Common myeloid progenitor, CD34-positive (primary cell): ENCODE measurements around the gene CACNA1D.

ENCODE experiments used
- CTCF ChIA-PET: fragments of 350-600 bp; sonication (Branson Sonifier 250); formaldehyde crosslinking; loops from one replicate; lab custom pipeline; 2021; ENCODE audit warnings: antibody characterized with exemption; lab: Charles Lee
- POLR2A ChIA-PET: fragments of 350-600 bp; sonication (Branson Sonifier 250); formaldehyde crosslinking; loops from one replicate; lab custom pipeline; 2021; ENCODE audit warnings: antibody characterized with exemption; lab: Charles Lee
- DNase-seq, 3 donors: peaks; one replicate each; pipeline versions ENCODE4 v3.0.0 to v3.0.0-alpha.2; 2013
- H3K27ac ChIP-seq, 2 experiments: 1 replicate in 1 of 2; 2 replicates in 1 of 2; pipeline ENCODE4 v1.7.0; 2013; ENCODE audit warnings: inconsistent platforms in 2 of 2, low read length in 2 of 2, mild to moderate bottlenecking in 2 of 2, low read depth in 1 of 2, moderate library complexity in 1 of 2; ENCODE audit not compliant: severe bottlenecking in 2 of 2, insufficient read depth in 1 of 2, poor library complexity in 1 of 2
- H3K27me3 ChIP-seq, 5 experiments: replicated peaks in 2 of 5; 1 replicate in 3 of 5; 2 replicates in 2 of 5; pipeline versions ENCODE4 v1.6.1 to v1.7.0; 2013; ENCODE audit warnings: low read length in 4 of 5, mild to moderate bottlenecking in 2 of 5, moderate library complexity in 2 of 5, inconsistent platforms in 1 of 5; ENCODE audit not compliant: insufficient read depth in 5 of 5, control insufficient read depth in 4 of 5
- H3K36me3 ChIP-seq, 4 experiments: 1 replicate in 2 of 4; 2 replicates in 2 of 4; pipeline versions ENCODE4 v1.6.1 to v1.7.0; 2013; ENCODE audit warnings: low read length in 3 of 4, control low read depth in 1 of 4, mild to moderate bottlenecking in 1 of 4; ENCODE audit not compliant: control insufficient read depth in 4 of 4, insufficient read depth in 4 of 4
- H3K4me1 ChIP-seq, 4 experiments: 1 replicate in 3 of 4; 2 replicates in 1 of 4; pipeline versions ENCODE4 v1.6.1 to v1.7.1; 2013; ENCODE audit warnings: low read length in 3 of 4, mild to moderate bottlenecking in 3 of 4, control low read depth in 1 of 4, inconsistent platforms in 1 of 4, moderate library complexity in 1 of 4; ENCODE audit not compliant: control insufficient read depth in 4 of 4, insufficient read depth in 4 of 4; ENCODE audit errors: control extremely low read depth in 1 of 4
- H3K4me3 ChIP-seq, 7 experiments: 1 replicate in 4 of 7; 2 replicates in 3 of 7; pipeline versions ENCODE4 v1.5.1 to v1.7.0; 2013; ENCODE audit warnings: mild to moderate bottlenecking in 7 of 7, low read length in 6 of 7, moderate library complexity in 6 of 7, inconsistent platforms in 2 of 7, low read depth in 2 of 7, control low read depth in 1 of 7; ENCODE audit not compliant: insufficient read depth in 4 of 7, control insufficient read depth in 1 of 7; ENCODE audit errors: extremely low read depth in 1 of 7
- H3K9me3 ChIP-seq, 5 experiments: 1 replicate in 4 of 5; 2 replicates in 1 of 5; pipeline versions ENCODE4 v1.6.1 to v1.7.1; 2013; ENCODE audit warnings: low read length in 4 of 5, mild to moderate bottlenecking in 2 of 5, inconsistent platforms in 1 of 5, low read depth in 1 of 5, moderate library complexity in 1 of 5; ENCODE audit not compliant: control insufficient read depth in 4 of 5, insufficient read depth in 2 of 5; ENCODE audit errors: control extremely low read depth in 1 of 5
- WGBS: methylation state at CpG from one replicate; pipeline ENCODE4 v1.1.5; 2013; ENCODE audit not compliant: insufficient coverage; 5-methylcytosine and 5-hydroxymethylcytosine counted together

CACNA1D gene

DNA sequence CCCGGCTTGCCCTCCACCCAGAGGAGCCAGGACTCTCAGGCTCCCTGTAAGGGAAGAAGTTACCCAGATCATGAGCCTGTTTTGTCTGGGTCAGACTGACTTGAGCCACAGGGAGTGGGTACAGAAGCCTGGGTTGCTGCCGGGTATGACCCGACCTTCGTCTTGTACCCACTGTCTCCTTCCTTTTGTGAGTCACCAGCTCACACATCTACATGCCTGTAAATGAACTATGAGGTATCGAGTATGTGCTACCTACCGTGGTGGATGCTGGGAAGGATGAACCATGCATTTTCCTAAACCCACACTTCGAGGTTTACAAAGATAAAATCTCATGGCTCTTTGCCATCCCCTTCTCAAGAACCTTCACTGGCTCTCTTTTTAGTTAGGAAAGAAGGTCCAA, 56.9 kb downstream of the CACNA1D start:
- ChIA-PET CTCF (no interaction called here), POLR2A (no interaction called here)
- H3K4me1 ChIP-seq: no peaks in the 10 kb centered on the region
- no peak overlapping the region for H3K27ac ChIP-seq
- no peaks in the 10 kb centered on the region for H3K36me3 ChIP-seq
- H3K9me3 ChIP-seq: no peaks in the 10 kb centered on the region
- H3K4me3 ChIP-seq: no peak overlapping the region
- DNase-seq: no peak
- H3K27me3 ChIP-seq: peaks cover 0 to 1% (median 0%) of the 10 kb centered on the region in 5 experiments
- 60% methylated on average over 4 of the region's 7 CpGs for WGBS

DNA sequence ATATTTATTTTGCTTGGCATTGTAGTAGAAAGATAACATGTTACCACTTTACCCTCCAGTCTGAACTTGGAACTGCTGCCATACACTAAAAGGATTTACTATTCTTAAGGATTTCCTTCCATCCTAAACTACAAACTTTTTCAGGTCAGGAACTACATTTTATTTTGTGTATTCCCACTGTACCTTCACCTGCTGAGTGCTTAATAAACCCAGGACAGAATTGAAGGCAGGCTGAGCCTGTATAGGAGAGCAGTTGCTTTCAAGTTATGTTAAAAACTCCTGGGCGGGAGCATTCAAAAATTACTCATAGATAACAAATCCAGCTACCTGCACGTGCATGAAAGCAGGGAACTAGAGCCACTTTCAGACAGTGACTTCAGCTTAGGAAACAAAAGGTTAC, 58.3 kb downstream of the CACNA1D start:
- Histone ChIP-seq H3K4me3 (no peak overlapping the region), H3K27ac (no peak overlapping the region), H3K9me3 (no peaks in the 10 kb centered on the region), H3K4me1 (no peaks in the 10 kb centered on the region), H3K36me3 (no peaks in the 10 kb centered on the region), H3K27me3 (peaks cover 0 to 1% (median 0%) of the 10 kb centered on the region in 5 experiments)
- DNase-seq: no peak
- ChIA-PET CTCF (no interaction called here), POLR2A (no interaction called here)
- WGBS: 100% methylated on average over 1 of the region's 2 CpGs

DNA sequence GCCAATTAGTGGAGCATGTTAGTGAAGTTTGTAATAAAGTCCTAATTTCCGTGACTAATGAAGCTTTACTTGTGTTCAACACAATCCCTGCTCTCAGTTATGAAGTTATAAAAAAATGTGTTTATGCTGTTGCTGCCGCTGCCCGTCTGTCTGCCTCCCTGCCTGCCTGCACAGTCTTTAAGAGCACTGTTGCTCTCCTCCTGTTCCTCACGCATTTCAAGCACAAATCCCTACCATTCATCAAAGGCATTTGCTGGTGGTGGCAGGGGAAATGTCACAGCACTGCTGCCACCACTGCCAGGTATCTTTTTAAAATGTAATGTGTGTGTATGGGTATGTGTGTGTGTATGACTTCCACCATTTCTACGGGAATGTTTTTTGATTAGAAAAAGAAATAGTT, 58.8 kb downstream of the CACNA1D start:
- Histone ChIP-seq H3K4me1 (no peaks in the 10 kb centered on the region), H3K36me3 (no peaks in the 10 kb centered on the region), H3K27me3 (peaks cover 0 to 1% (median 0%) of the 10 kb centered on the region in 5 experiments), H3K27ac (no peak overlapping the region), H3K9me3 (no peaks in the 10 kb centered on the region), H3K4me3 (no peak overlapping the region)
- POLR2A ChIA-PET: no interaction called here
- WGBS: no CpG with 5 or more reads among the region's 5 CpGs
- no peak for DNase-seq
- CTCF ChIA-PET: no interaction called here

DNA sequence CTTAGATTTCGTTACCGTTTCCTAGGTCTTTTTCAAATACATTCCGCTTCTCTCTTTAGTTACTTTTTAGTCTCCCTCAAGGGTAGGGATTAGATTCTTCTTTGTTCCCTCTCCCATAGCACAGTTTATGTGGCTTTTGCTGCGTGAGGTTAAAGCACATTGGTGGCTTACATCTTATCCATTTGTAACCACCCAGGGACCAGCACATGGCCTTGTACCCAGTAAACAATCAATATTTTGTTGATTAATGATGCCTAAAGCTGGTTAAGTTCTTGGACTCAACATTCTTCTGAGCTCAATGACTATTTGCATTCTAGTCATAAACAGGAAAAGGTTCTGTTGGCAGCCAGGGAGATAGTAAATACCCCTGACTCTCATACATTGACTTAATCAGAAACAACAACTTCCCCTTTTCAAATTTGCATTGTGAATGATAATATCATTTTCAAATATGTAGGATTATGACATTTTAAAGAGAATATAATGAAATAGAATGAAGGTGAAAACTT, 60.2 kb downstream of the CACNA1D start:
- POLR2A ChIA-PET: no interaction called here

DNA sequence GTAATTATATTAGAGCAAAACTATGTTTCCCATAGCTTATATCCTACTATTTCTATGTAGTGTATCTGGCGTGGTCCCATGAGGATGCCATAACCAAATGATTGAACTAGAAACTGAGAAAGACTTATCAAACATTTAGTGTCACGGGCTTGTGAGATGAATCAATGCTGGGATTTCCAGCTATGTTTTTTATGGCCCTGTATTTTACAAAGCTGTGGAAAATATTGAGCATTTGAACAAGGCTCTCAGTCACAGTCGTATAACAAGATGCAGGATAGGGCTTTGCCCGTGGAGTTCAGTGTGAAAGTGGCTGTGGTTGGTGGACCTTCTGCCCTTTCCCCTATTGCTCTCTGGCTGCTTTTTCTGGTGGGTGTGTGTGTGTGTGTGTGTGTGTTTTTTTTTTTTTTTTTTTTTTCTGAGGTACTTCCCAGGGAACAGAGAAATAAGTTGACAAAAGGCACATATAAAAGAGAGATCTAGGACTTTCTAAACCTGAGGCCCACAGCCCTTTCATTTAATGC, 60.7 kb downstream of the CACNA1D start:
- no peak overlapping the region for H3K27ac ChIP-seq
- no peaks in the 10 kb centered on the region for H3K36me3 ChIP-seq
- no peak overlapping the region for H3K4me3 ChIP-seq
- POLR2A ChIA-PET: no interaction called here
- H3K27me3 ChIP-seq: peaks cover 0 to 1% (median 0%) of the 10 kb centered on the region in 5 experiments
- WGBS: 100% methylated on average over 1 of the region's 4 CpGs
- H3K9me3 ChIP-seq: peaks cover 0 to 10% (median 0%) of the 10 kb centered on the region in 5 experiments
- DNase-seq: no peak
- no peaks in the 10 kb centered on the region for H3K4me1 ChIP-seq
- CTCF ChIA-PET: no interaction called here

More for the DNA sequence above, 60.2 kb downstream of the CACNA1D start:
- Histone ChIP-seq H3K36me3 (no peaks in the 10 kb centered on the region), H3K27me3 (peaks cover 0 to 1% (median 0%) of the 10 kb centered on the region in 5 experiments), H3K27ac (no peak overlapping the region), H3K4me1 (no peaks in the 10 kb centered on the region), H3K4me3 (no peak overlapping the region), H3K9me3 (peaks cover 0 to 9% (median 0%) of the 10 kb centered on the region in 5 experiments)
- CTCF ChIA-PET: no interaction called here
- WGBS: 96% methylated on average over 3 of the region's 4 CpGs
- peak in 2 of 3 donors; percentile 22 to 37 for DNase-seq

DNA sequence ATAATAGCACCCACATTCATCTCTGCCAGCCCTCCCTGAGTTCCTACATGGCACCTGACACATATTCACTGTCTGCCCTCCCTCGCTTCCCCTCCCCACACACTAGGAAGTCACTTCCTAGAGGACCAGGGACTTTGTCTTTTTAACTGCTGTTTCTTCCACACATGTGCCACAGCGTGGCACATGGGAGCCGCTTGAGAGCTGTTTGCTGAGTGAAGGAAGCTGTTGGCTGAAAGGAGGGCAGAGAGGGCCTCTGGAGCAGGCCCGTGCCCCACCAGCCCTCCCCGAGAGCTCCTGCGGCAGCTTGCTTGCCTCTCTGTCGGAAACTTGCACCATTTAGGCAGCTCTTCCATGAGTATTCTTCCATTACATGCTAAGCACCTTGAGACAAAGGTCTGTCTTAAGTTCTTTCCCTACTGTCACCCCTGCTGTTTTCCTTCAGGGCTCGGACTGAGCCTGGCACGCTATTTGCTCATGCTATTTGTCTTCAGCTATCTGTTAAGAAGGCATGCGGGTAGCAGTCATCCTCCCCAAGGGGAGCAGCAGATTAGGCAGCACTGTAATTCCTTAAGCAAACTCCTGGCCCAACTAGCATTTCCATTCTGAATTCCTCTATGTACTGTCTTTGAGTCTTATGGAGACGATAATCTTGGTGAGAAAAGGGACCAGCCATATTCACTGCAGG, 72.2 kb downstream of the CACNA1D start:
- CTCF ChIA-PET: no interaction called here
- POLR2A ChIA-PET: no interaction called here
- no peaks in the 10 kb centered on the region for H3K9me3 ChIP-seq
- no peak for DNase-seq
- no peaks in the 10 kb centered on the region for H3K4me1 ChIP-seq
- H3K4me3 ChIP-seq: no peak overlapping the region
- peaks cover 0 to 6% (median 0%) of the 10 kb centered on the region in 5 experiments for H3K27me3 ChIP-seq
- WGBS: 96% methylated on average over 10 of the region's 11 CpGs
- H3K27ac ChIP-seq: no peak overlapping the region
- no peaks in the 10 kb centered on the region for H3K36me3 ChIP-seq

DNA sequence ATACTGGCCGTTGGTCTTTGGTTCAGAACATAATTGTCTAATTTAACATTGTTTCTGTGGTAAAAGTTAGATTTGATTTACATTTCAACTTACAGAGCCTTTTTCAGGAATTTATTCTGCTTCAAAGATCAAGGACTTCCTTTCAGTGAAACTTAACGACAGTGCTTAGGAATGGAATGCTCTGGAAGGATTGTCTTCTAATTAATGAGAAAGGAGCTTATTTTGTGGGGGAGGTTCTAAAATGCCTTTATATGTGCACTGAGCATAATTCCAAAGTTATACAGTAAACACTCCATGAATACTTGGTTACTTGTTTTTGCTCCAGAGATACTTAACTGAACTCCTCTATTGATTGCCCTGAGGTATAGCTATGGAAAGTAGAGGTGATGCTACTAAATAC, 75.7 kb downstream of the CACNA1D start:
- ChIA-PET POLR2A (interaction anchor here (0.6 kb wide), 1 partner anchor 235 kb away, joined by 3 read pairs; no protein-coding TSS in a partner anchor), CTCF (no interaction called here)
- Histone ChIP-seq H3K27me3 (peaks cover 0 to 6% (median 0%) of the 10 kb centered on the region in 5 experiments), H3K27ac (no peak overlapping the region), H3K9me3 (no peaks in the 10 kb centered on the region), H3K4me1 (no peaks in the 10 kb centered on the region), H3K4me3 (no peak overlapping the region), H3K36me3 (no peaks in the 10 kb centered on the region)
- WGBS: no CpG with 5 or more reads among the region's 2 CpGs
- DNase-seq: no peak
